WTC11 (cell line): ENCODE results near the gene TBC1D20.

Experiments
- ATF2 ChIP-seq: sonication (generic); formaldehyde crosslinking; IDR thresholded peaks from 2 replicates; pipeline ENCODE4 v1.8.1; 2022; ENCODE audit warnings: low read depth, missing genetic modification reagents, borderline replicate concordance
- CREB1 ChIP-seq: sonication (generic); formaldehyde crosslinking; IDR thresholded peaks from 2 replicates; pipeline ENCODE4 v1.8.0; 2023; ENCODE audit warnings: mild to moderate bottlenecking, missing genetic modification reagents
- CTCF ChIP-seq: fragments of 200-600 bp; IDR thresholded peaks from 2 replicates; pipeline ENCODE4 v1.8.0; 2022; ENCODE audit warnings: antibody characterized with exemption
- E2F1 ChIP-seq: sonication (generic); formaldehyde crosslinking; IDR thresholded peaks from 2 replicates; pipeline ENCODE4 v1.8.0; 2022; ENCODE audit warnings: mild to moderate bottlenecking, missing genetic modification reagents
- E2F5 ChIP-seq: sonication (generic); formaldehyde crosslinking; IDR thresholded peaks from 2 replicates; pipeline ENCODE4 v1.8.1; 2022; ENCODE audit warnings: mild to moderate bottlenecking, moderate library complexity, missing genetic modification reagents
- GABPB1 ChIP-seq: sonication (generic); formaldehyde crosslinking; IDR thresholded peaks from 2 replicates; pipeline ENCODE4 v1.8.1; 2023; ENCODE audit warnings: mild to moderate bottlenecking, missing genetic modification reagents
- GTF2I ChIP-seq: fragments of 250-450 bp; sonication (Bioruptor Pico); conservative IDR thresholded peaks from 2 replicates; pipeline ENCODE4 v1.4.0; 2021; ENCODE audit warnings: mild to moderate bottlenecking
- HMGXB4 ChIP-seq: sonication (generic); formaldehyde crosslinking; IDR thresholded peaks from 2 replicates; pipeline ENCODE4 v1.8.1; 2023; ENCODE audit warnings: mild to moderate bottlenecking, moderate library complexity, missing genetic modification reagents
- JUN ChIP-seq: sonication (generic); formaldehyde crosslinking; IDR thresholded peaks from 2 replicates; pipeline ENCODE4 v1.8.0; 2023; ENCODE audit warnings: mild to moderate bottlenecking, missing genetic modification reagents
- PRDM15 ChIP-seq: sonication (generic); formaldehyde crosslinking; IDR thresholded peaks from 2 replicates; pipeline ENCODE4 v1.8.0; 2022; ENCODE audit warnings: missing genetic modification reagents
- SP1 ChIP-seq: sonication (generic); formaldehyde crosslinking; conservative IDR thresholded peaks from 2 replicates; pipeline ENCODE4 v1.8.1; 2022; ENCODE audit warnings: missing genetic modification reagents
- TEAD4 ChIP-seq: sonication (generic); formaldehyde crosslinking; IDR thresholded peaks from 2 replicates; pipeline ENCODE4 v1.8.0; 2022; ENCODE audit warnings: mild to moderate bottlenecking, missing genetic modification reagents
- USF2 ChIP-seq: sonication (generic); formaldehyde crosslinking; IDR thresholded peaks from 2 replicates; pipeline ENCODE4 v1.8.1; 2023; ENCODE audit warnings: mild to moderate bottlenecking, missing genetic modification reagents, moderate library complexity

GRCh38 chr20:399182-399707 is 63.1 kb downstream of the TBC1D20 start:
- TF ChIP-seq E2F1 (CRISPR knock-in tag) (no peak), GTF2I (CRISPR knock-in tag) (no peak), ATF2 (CRISPR knock-in tag) (no peak), USF2 (no peak), CTCF (no peak), HMGXB4 (CRISPR knock-in tag) (no peak), CREB1 (CRISPR knock-in tag) (no peak), GABPB1 (CRISPR knock-in tag) (no peak), SP1 (CRISPR knock-in tag) (no peak), JUN (CRISPR knock-in tag) (no peak), TEAD4 (no peak), E2F5 (no peak), PRDM15 (CRISPR knock-in tag) (no peak)
